Adrenal gland (tissue), 12 donors: ENCODE results near the gene MUC6. TPM values are rescaled to one million over a fixed set of nuclear protein-coding genes. Genes with fewer than 3 reads are reported as not detected.

Experiments
- DNase-seq, 7 donors: peaks; one replicate each; pipeline ENCODE4 v3.0.0-alpha.2; 2019 to 2020
- H3K27ac ChIP-seq, 5 donors: fragments of 200-600 bp; sonication (generic) in 4 of 5; 1 replicate in 3 of 5; 2 replicates in 2 of 5; pipeline versions ENCODE4 v1.5.1 to v1.8.0; 2016 to 2020; ENCODE audit warnings: mild to moderate bottlenecking in 1 of 5
- H3K27me3 ChIP-seq: fragments of 200-600 bp; 2 replicates; pipeline ENCODE4 v1.8.0; 2021
- H3K36me3 ChIP-seq, 2 donors: fragments of 200-600 bp; replicated peaks in 1 of 2; 1 replicate in 1 of 2; 2 replicates in 1 of 2; pipeline versions ENCODE4 v1.5.1 to v1.8.0; 2018 to 2022
- H3K4me1 ChIP-seq, 2 donors: fragments of 200-600 bp; replicated peaks in 1 of 2; 1 replicate in 1 of 2; 2 replicates in 1 of 2; pipeline versions ENCODE4 v1.5.1 to v1.8.0; 2018 to 2021
- H3K4me3 ChIP-seq, 4 donors: fragments of 200-600 bp; sonication (generic) in 3 of 4; one replicate each; pipeline ENCODE4 v1.5.1; 2016 to 2018
- H3K9me3 ChIP-seq, 3 donors: fragments of 200-600 bp; sonication (generic) in 1 of 3; replicated peaks in 1 of 3; 1 replicate in 2 of 3; 2 replicates in 1 of 3; pipeline versions ENCODE4 v1.5.1 to v1.8.0; 2016 to 2021
- CTCF ChIP-seq, 6 experiments: fragments of 450-650 bp in 4 of 6; fragments of 200-600 bp in 2 of 6; sonication (generic) in 1 of 6; IDR thresholded peaks; 1 replicate in 5 of 6; 2 replicates in 1 of 6; pipeline versions ENCODE4 v1.5.1 to v1.8.0; 2016 to 2021; ENCODE audit warnings: antibody characterized with exemption in 6 of 6, mild to moderate bottlenecking in 2 of 6, moderate library complexity in 1 of 6
- POLR2A ChIP-seq, 2 donors: fragments of 450-650 bp; IDR thresholded peaks; one replicate each; pipeline ENCODE4 v1.6.1; 2017; ENCODE audit warnings: antibody characterized with exemption in 2 of 2, mild to moderate bottlenecking in 2 of 2, moderate library complexity in 1 of 2
- WGBS, 4 donors: extraction: QIAGEN DNeasy Blood & Tissue Kit in 2 of 4; methylation state at CpG; one replicate each; pipeline versions ENCODE4 v1.1.5 to v1.1.7; 2013 to 2017; 5-methylcytosine and 5-hydroxymethylcytosine counted together
- intact Hi-C, 2 donors: fragments of 100-400 bp; cut with DNase I; formaldehyde crosslinking; loops; one replicate each; pipeline versions ENCODE4 v1.14.1 to v1.15.0; 2022 to 2023
- polyA plus RNA-seq, 3 donors: library from polyadenylated mRNA; stranded (reverse); fragments of 200-250 nt in 2 of 3; fragments of 350-450 nt in 1 of 3; fragmentation: Illumina TruSeq in 1 of 3; extraction: RNeasy Lipid Tissue Mini Kit (QIAGEN cat#74804) in 1 of 3; gene quantifications; one replicate each; pipeline ENCODE4 v1.2.3, GENCODE V29; 2013 to 2014
- total RNA-seq, 9 donors: library from RNA; depleted of rRNA in 4 of 9; stranded (reverse); fragments of >200 nt in 4 of 9; fragments of 120-200 nt in 1 of 9; fragmentation: NEBNext Ultra II Directional in 1 of 9; extraction: Animal tissue kit (Norgen Biotek cat#: 25700) in 1 of 9; gene quantifications; one replicate each; pipeline versions ENCODE4 v1.1.0 to v1.2.4, GENCODE V29; 2013 to 2023
- donor health status: healthy with polysubstance abuse.
- donor health status: Bipolar disorder and iron deficiency.
- donor health status: DM: yes; HTN: yes; CAD: no.
- donor health status: DM: no; HTN: no; CAD: no.
- donor health status: DM: no; HTN: no; CAD: no.
- donor health status: DM: yes; HTN: yes; CAD: no.

Gene MUC6
- total and polyA plus RNA-seq, 12 donors = under 0.01 to 0.72 (median 0.04) TPM; not detected in 7

GRCh38 chr11:1039481-1040427, 3.2 kb upstream of the MUC6 start:
- no peak for DNase-seq
- H3K27ac ChIP-seq = no peak overlapping the region
- TF ChIP-seq POLR2A (IDR thresholded peaks at IDR 0.05) (no peak), CTCF (IDR thresholded peaks at IDR 0.05) (no peak)
- H3K4me1 ChIP-seq = no peaks in the 10 kb centered on the region
- peaks cover 4% of the 10 kb centered on the region for H3K27me3 ChIP-seq
- no peaks in the 10 kb centered on the region for H3K36me3 ChIP-seq
- no peaks in the 10 kb centered on the region for H3K9me3 ChIP-seq
- intact Hi-C loops = no loop called here
- no peak overlapping the region for H3K4me3 ChIP-seq
- 83 to 92% (median 87%) methylated on average over 6 to 32 of the region's 32 CpGs for WGBS, 4 donors

- DNase-seq = no peak
- H3K27ac ChIP-seq = no peak overlapping the region
- no peak overlapping the region for H3K4me3 ChIP-seq
- intact Hi-C loops = no loop called here
- peaks cover 4% of the 10 kb centered on the region for H3K27me3 ChIP-seq
- no peaks in the 10 kb centered on the region for H3K36me3 ChIP-seq
- 88 to 94% (median 91%) methylated on average over 5 to 12 of the region's 12 CpGs for WGBS, 4 donors
- TF ChIP-seq CTCF (IDR thresholded peaks at IDR 0.05) = no peak
- no peak for TF ChIP-seq POLR2A (IDR thresholded peaks at IDR 0.05)
- H3K4me1 ChIP-seq = peaks cover 0 to 3% of the 10 kb centered on the region in 2 donors
- H3K9me3 ChIP-seq = no peaks in the 10 kb centered on the region
Observed at GRCh38 chr11:1038921-1039320, 2.4 kb upstream of the MUC6 start.

- 77 to 100% (median 86%) methylated on average over 1 to 10 of the region's 10 CpGs for WGBS, 4 donors
- TF ChIP-seq POLR2A (IDR thresholded peaks at IDR 0.05) (no peak), CTCF (IDR thresholded peaks at IDR 0.05) (no peak)
- Histone ChIP-seq H3K4me1 (peaks cover 0 to 4% of the 10 kb centered on the region in 2 donors), H3K36me3 (no peaks in the 10 kb centered on the region), H3K9me3 (no peaks in the 10 kb centered on the region), H3K27me3 (peaks cover 4% of the 10 kb centered on the region), H3K4me3 (no peak overlapping the region), H3K27ac (no peak overlapping the region)
- DNase-seq = no peak
- intact Hi-C loops = no loop called here
Observed at GRCh38 chr11:1038361-1038760, 1.8 kb upstream of the MUC6 start.

GRCh38 chr11:1037506-1038055, 1.1 kb upstream of the MUC6 start:
- Histone ChIP-seq H3K36me3 (no peaks in the 10 kb centered on the region), H3K9me3 (no peaks in the 10 kb centered on the region), H3K4me1 (peaks cover 0 to 4% of the 10 kb centered on the region in 2 donors), H3K27me3 (peaks cover 4% of the 10 kb centered on the region), H3K4me3 (no peak overlapping the region), H3K27ac (no peak overlapping the region)
- TF ChIP-seq POLR2A (IDR thresholded peaks at IDR 0.05) (no peak), CTCF (IDR thresholded peaks at IDR 0.05) (no peak)
- WGBS, 4 donors = 80 to 97% (median 84%) methylated on average over 6 to 26 of the region's 26 CpGs
- intact Hi-C loops = no loop called here
- DNase-seq = no peak
